ENCODE data around the gene SIRPA. TPM values are rescaled to one million over a fixed set of nuclear protein-coding genes. Genes with fewer than 3 reads are reported as not detected.

Gene SIRPA
- total and polyA plus RNA-seq, 2 experiments from 2014 or later: 93.3 to 101 TPM

DNA sequence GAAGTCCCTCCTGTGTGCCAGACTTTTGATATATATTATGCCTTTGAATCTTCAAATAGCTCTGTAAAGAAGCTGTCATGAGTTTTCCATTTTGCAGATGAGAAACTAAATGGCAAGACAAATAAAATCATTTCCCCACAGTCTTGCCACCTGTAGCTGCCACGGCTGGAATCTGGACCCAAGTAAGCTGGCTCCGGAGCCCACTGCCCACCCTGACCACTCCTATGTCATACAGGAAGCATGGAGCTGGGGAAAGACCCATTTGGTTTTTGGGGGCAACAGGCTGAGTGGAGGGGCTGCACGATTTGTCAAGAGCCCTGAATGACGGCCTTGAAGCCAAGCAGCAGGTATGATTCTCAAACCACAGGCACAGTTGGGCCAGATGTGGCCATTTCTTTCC lies 10.0 kb upstream of the SIRPA start:
- no peak for DNase-seq
- in situ Hi-C loops (cut with MboI): no loop called here
- H3K4me1 ChIP-seq (ENCODE audit: insufficient read depth): peaks cover 12% of the 10 kb centered on the region
- no peak overlapping the region for H2AFZ ChIP-seq
- H3K4me3 ChIP-seq: no peak overlapping the region
- no peaks in the 10 kb centered on the region for H3K27me3 ChIP-seq (replicated peaks; ENCODE audit: insufficient read depth)
- H3K79me2 ChIP-seq (ENCODE audit: insufficient read depth): no peaks in the 10 kb centered on the region
- no peaks in the 10 kb centered on the region for H4K20me1 ChIP-seq (ENCODE audit: insufficient read depth)
- no peak for TF ChIP-seq EZH2phosphoT487 (IDR thresholded peaks at IDR 0.05; ENCODE audit: insufficient read depth, low read depth)
- no peak for TF ChIP-seq EZH2 (IDR thresholded peaks at IDR 0.05; ENCODE audit: insufficient read depth, poor library complexity, severe bottlenecking)
- no peaks in the 10 kb centered on the region for H3K9me2 ChIP-seq (ENCODE audit: insufficient read depth)
- H3K9me3 ChIP-seq (ENCODE audit: low read depth): no peaks in the 10 kb centered on the region
- no peak overlapping the region for H3K27ac ChIP-seq
- H3K4me2 ChIP-seq (ENCODE audit: unreplicated experiment): no peak overlapping the region
- H3K9ac ChIP-seq: no peak overlapping the region
- H3K36me3 ChIP-seq (ENCODE audit: low read depth): no peaks in the 10 kb centered on the region
- WGBS, 2 experiments (ENCODE audit: low coverage in 1 of 2, low lambda C conversion rate in 2 of 2, missing lambda C conversion rate in 2 of 2): 67 to 68% methylated on average over 4 of the region's 4 CpGs
- H3F3A ChIP-seq (ENCODE audit: insufficient read depth): peaks cover 18% of the 10 kb centered on the region

DNA sequence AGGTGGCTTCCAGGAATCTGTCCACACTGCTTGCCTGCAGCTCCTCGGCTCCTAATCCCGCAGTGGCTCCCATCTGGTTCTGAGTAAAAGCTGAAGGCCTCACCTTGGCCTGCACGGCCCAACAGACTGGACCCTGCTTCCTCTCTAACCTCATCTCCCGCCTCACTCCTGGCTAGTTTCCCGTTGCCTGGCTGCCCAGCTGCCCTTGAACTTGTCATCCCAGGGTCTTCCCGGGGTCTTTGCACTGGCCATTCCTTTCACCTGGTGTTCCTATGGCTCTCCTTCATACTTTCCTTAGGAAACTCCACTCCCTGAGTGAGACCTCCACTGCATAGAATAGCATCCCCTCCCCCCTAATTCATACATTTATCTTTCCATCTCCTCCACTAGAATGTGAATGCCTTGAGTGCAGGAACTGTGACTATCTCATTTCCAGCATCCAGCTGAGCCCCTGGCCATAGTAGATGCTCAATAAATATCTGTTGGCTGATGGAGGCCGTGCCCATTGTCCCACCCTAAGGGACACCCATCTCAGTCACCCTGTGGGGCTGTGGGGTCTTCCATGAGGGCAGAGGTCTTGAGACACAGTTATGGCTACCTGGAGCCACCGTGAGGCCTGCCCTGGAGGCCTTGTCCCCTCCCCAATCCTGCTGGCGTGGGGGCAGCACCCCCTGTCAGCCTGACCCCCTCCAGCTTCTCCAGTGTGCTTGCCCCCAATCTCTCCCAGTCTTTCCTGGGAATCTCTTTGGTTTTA lies 9.1 kb upstream of the SIRPA start:
- H3K9me2 ChIP-seq (ENCODE audit: insufficient read depth): no peaks in the 10 kb centered on the region
- H3F3A ChIP-seq (ENCODE audit: insufficient read depth): peaks cover 14% of the 10 kb centered on the region
- no peaks in the 10 kb centered on the region for H3K9me3 ChIP-seq (ENCODE audit: low read depth)
- H3K4me3 ChIP-seq: no peak overlapping the region
- H2AFZ ChIP-seq: no peak overlapping the region
- DNase-seq: no peak
- no peaks in the 10 kb centered on the region for H3K79me2 ChIP-seq (ENCODE audit: insufficient read depth)
- no peak for TF ChIP-seq EZH2phosphoT487 (IDR thresholded peaks at IDR 0.05; ENCODE audit: insufficient read depth, low read depth)
- TF ChIP-seq EZH2 (IDR thresholded peaks at IDR 0.05; ENCODE audit: insufficient read depth, poor library complexity, severe bottlenecking): no peak
- in situ Hi-C loops (cut with MboI): no loop called here
- no peaks in the 10 kb centered on the region for H3K36me3 ChIP-seq (ENCODE audit: low read depth)
- no peaks in the 10 kb centered on the region for H3K27me3 ChIP-seq (replicated peaks; ENCODE audit: insufficient read depth)
- no peak overlapping the region for H3K9ac ChIP-seq
- H3K27ac ChIP-seq: no peak overlapping the region
- H4K20me1 ChIP-seq (ENCODE audit: insufficient read depth): no peaks in the 10 kb centered on the region
- 59 to 60% methylated on average over 9 of the region's 9 CpGs for WGBS, 2 experiments (ENCODE audit: low coverage in 1 of 2, low lambda C conversion rate in 2 of 2, missing lambda C conversion rate in 2 of 2)
- no peak overlapping the region for H3K4me2 ChIP-seq (ENCODE audit: unreplicated experiment)
- peaks cover 11% of the 10 kb centered on the region for H3K4me1 ChIP-seq (ENCODE audit: insufficient read depth)

DNA sequence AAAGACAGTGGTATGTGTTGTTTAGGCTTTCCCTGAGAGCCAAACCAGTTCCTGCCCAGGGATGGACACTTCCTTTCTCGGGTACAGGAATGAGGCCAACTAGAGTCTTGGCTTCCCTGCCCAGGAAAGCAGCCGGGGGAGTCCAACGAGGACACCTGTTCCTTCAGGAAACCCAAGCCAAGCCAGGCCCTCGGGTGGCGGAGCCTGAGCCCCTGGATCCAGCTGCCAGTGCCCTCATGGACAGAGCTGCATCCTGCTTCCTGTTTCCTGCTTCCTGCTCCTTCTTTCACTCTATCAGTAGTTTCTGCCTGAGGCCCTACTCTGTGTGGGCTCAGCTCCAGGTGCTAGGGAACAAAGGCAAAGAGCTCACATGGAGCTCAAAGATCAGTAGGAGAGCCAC lies 7.9 kb upstream of the SIRPA start:
- peaks cover 4% of the 10 kb centered on the region; the same call in 1 of the 2 replicates for H3K79me2 ChIP-seq (ENCODE audit: insufficient read depth)
- in situ Hi-C loops (cut with MboI): no loop called here
- H3K9me3 ChIP-seq (ENCODE audit: low read depth): no peaks in the 10 kb centered on the region
- no peak overlapping the region for H3K9ac ChIP-seq
- H3K27ac ChIP-seq: no peak overlapping the region
- H3K9me2 ChIP-seq (ENCODE audit: insufficient read depth): no peaks in the 10 kb centered on the region
- peaks cover 11% of the 10 kb centered on the region for H3K4me1 ChIP-seq (ENCODE audit: insufficient read depth)
- WGBS, 2 experiments (ENCODE audit: low coverage in 1 of 2, low lambda C conversion rate in 2 of 2, missing lambda C conversion rate in 2 of 2): 53 to 62% methylated on average over 5 of the region's 5 CpGs
- no peaks in the 10 kb centered on the region for H3K27me3 ChIP-seq (replicated peaks; ENCODE audit: insufficient read depth)
- no peak for DNase-seq
- H4K20me1 ChIP-seq (ENCODE audit: insufficient read depth): no peaks in the 10 kb centered on the region
- H2AFZ ChIP-seq: no peak overlapping the region
- TF ChIP-seq EZH2 (IDR thresholded peaks at IDR 0.05; ENCODE audit: insufficient read depth, poor library complexity, severe bottlenecking) (no peak), EZH2phosphoT487 (IDR thresholded peaks at IDR 0.05; ENCODE audit: insufficient read depth, low read depth) (no peak)
- H3K4me3 ChIP-seq: no peak overlapping the region
- H3K36me3 ChIP-seq (ENCODE audit: low read depth): no peaks in the 10 kb centered on the region
- H3F3A ChIP-seq (ENCODE audit: insufficient read depth): peaks cover 14% of the 10 kb centered on the region
- H3K4me2 ChIP-seq (ENCODE audit: unreplicated experiment): no peak overlapping the region

DNA sequence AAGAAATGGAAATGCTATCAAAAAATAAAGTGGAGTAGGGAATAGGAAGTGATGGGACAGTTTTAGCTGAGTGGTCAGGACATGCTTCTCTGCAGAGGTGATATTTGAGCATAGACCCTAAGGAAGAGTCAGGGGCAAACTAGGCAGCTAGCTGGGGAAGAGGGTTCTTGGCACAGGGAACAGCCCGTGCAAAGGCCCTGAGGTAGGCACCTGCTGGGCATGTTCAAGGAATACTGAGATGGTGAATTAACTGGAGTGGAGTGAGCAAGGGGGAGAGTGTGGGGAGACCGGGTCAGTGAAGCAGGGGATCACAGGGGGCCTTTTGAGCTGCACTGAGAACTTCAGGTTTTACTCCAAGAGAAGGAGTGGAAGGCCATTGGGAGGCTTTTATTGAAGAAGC lies 7.5 kb upstream of the SIRPA start:
- peaks cover 8% of the 10 kb centered on the region for H3K79me2 ChIP-seq (ENCODE audit: insufficient read depth)
- in situ Hi-C loops (cut with MboI): no loop called here
- no peak overlapping the region for H3K4me2 ChIP-seq (ENCODE audit: unreplicated experiment)
- H4K20me1 ChIP-seq (ENCODE audit: insufficient read depth): no peaks in the 10 kb centered on the region
- peaks cover 13% of the 10 kb centered on the region for H3K4me1 ChIP-seq (ENCODE audit: insufficient read depth)
- H3F3A ChIP-seq (ENCODE audit: insufficient read depth): peaks cover 14% of the 10 kb centered on the region
- TF ChIP-seq EZH2 (IDR thresholded peaks at IDR 0.05; ENCODE audit: insufficient read depth, poor library complexity, severe bottlenecking): no peak
- TF ChIP-seq EZH2phosphoT487 (IDR thresholded peaks at IDR 0.05; ENCODE audit: insufficient read depth, low read depth): no peak
- no peak overlapping the region for H3K9ac ChIP-seq
- DNase-seq: no peak
- H3K36me3 ChIP-seq (ENCODE audit: low read depth): no peaks in the 10 kb centered on the region
- H2AFZ ChIP-seq: no peak overlapping the region
- no peak overlapping the region for H3K4me3 ChIP-seq
- no peaks in the 10 kb centered on the region for H3K9me3 ChIP-seq (ENCODE audit: low read depth)
- H3K27me3 ChIP-seq (replicated peaks; ENCODE audit: insufficient read depth): no peaks in the 10 kb centered on the region
- H3K27ac ChIP-seq: no peak overlapping the region
- 95 to 98% methylated on average over 2 of the region's 2 CpGs for WGBS, 2 experiments (ENCODE audit: low coverage in 1 of 2, low lambda C conversion rate in 2 of 2, missing lambda C conversion rate in 2 of 2)
- no peaks in the 10 kb centered on the region for H3K9me2 ChIP-seq (ENCODE audit: insufficient read depth)

Measured in GM23248 (cell line).